Sigmoid colon (tissue), 7 donors: ENCODE measurements around the gene BRIP1. TPM values are rescaled to one million over a fixed set of nuclear protein-coding genes. Genes with fewer than 3 reads are reported as not detected.

Source experiments
- DNase-seq: peaks from one replicate; pipeline ENCODE4 v3.0.0-alpha.2; 2019
- H3K27ac ChIP-seq, 4 donors: fragments of 200-600 bp; sonication (generic); one replicate each; pipeline ENCODE4 v1.5.1; 2016 to 2019; ENCODE audit warnings: mild to moderate bottlenecking in 1 of 4
- H3K27me3 ChIP-seq, 3 donors: fragments of 200-600 bp; sonication (generic); one replicate each; pipeline ENCODE4 v1.5.1; 2019; ENCODE audit warnings: mild to moderate bottlenecking in 1 of 3
- H3K36me3 ChIP-seq, 4 donors: fragments of 200-600 bp; sonication (generic); one replicate each; pipeline ENCODE4 v1.5.1; 2016 to 2019
- H3K4me1 ChIP-seq, 4 donors: fragments of 200-600 bp; sonication (generic); one replicate each; pipeline ENCODE4 v1.5.1; 2017 to 2019
- H3K4me3 ChIP-seq, 4 donors: fragments of 200-600 bp; sonication (generic); one replicate each; pipeline ENCODE4 v1.5.1; 2017 to 2019; ENCODE audit warnings: mild to moderate bottlenecking in 2 of 4, moderate library complexity in 1 of 4
- H3K9me3 ChIP-seq, 4 donors: fragments of 200-600 bp in 3 of 4; sonication (generic) in 3 of 4; one replicate each; pipeline versions ENCODE4 v1.5.1 to v1.6.1; 2013 to 2019
- EP300 ChIP-seq, 4 donors: sonication (generic); formaldehyde crosslinking; IDR thresholded peaks; one replicate each; pipeline ENCODE4 v1.6.1; 2017; ENCODE audit warnings: antibody characterized with exemption in 4 of 4
- POLR2A ChIP-seq, 2 donors: fragments of 450-650 bp; IDR thresholded peaks; one replicate each; pipeline ENCODE4 v1.6.1; 2016; ENCODE audit warnings: antibody characterized with exemption in 2 of 2, mild to moderate bottlenecking in 2 of 2, moderate library complexity in 2 of 2
- POLR2AphosphoS5 ChIP-seq, 4 donors: sonication (generic); formaldehyde crosslinking; IDR thresholded peaks; one replicate each; pipeline ENCODE4 v1.6.1; 2017; ENCODE audit warnings: antibody characterized with exemption in 4 of 4
- WGBS, 2 donors: extraction: QIAGEN DNeasy Blood & Tissue Kit; methylation state at CpG; one replicate each; pipeline ENCODE4 v1.1.7; 2013; 5-methylcytosine and 5-hydroxymethylcytosine counted together
- intact Hi-C: fragments of 100-400 bp; cut with DNase I; formaldehyde crosslinking; loops from one replicate; pipeline ENCODE4 v1.15.1; 2023
- polyA plus RNA-seq, 3 donors: library from polyadenylated mRNA; stranded (reverse); fragments of 200-250 nt; gene quantifications; one replicate each; pipeline ENCODE4 v1.2.3, GENCODE V29; 2013
- total RNA-seq, 4 donors: library from RNA; depleted of rRNA; stranded (reverse); fragments of >200 nt; gene quantifications; one replicate each; pipeline ENCODE4 v1.1.0, GENCODE V29; 2016
- TF ChIP-seq, protein P1 (sequence below), 4 experiments: fragments of 450-650 bp in 3 of 4; fragments of 200-600 bp in 1 of 4; IDR thresholded peaks; one replicate each; pipeline ENCODE4 v1.5.1; 2016 to 2019; ENCODE audit warnings: antibody characterized with exemption in 4 of 4, mild to moderate bottlenecking in 3 of 4, moderate library complexity in 2 of 4
- donor health status: healthy with polysubstance abuse.
- donor health status: Bipolar disorder and iron deficiency.
- donor health status: healthy.

BRIP1 gene
- total and polyA plus RNA-seq, 7 donors, result under 0.01 to 1.5 (median 0.41) TPM; not detected in 1

DNA sequence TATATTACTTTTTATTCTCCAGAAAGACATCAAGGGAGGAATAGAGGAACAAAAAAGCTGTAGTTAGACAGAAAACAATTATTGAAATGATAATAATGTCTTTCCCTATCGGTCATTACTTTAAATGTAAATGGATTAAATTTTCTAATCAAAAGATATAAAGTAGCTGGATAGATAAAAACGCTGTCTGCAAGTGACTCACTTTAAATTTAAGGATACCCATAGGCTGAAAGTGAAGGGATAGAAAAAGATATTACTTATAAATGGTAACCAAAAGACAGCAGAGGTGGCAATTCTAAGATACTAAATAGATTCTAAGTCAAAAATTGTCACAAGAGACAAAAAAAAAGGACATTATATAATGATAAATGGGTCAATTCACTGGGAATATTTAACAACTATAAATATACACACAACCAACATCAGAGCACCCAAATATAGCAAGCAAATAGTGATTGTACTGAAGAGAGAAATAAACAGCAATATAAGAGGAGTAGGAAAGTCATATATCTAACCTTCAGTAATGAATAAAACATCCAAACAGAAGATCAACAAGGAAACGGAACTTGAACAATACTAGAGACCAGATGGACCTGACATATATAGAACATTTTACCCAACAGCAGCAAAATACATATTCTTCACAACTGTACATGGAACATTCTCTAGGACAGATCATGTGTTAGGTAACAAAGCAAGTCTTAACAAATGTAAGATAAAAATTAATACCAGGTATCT, 116.9 kb downstream of the BRIP1 start:
- Histone ChIP-seq H3K27me3 (no peaks in the 10 kb centered on the region), H3K4me1 (no peaks in the 10 kb centered on the region), H3K27ac (no peak overlapping the region), H3K9me3 (no peaks in the 10 kb centered on the region), H3K4me3 (no peak overlapping the region), H3K36me3 (no peaks in the 10 kb centered on the region)
- no peak for DNase-seq
- intact Hi-C loops, result no loop called here
- TF ChIP-seq POLR2AphosphoS5 (IDR thresholded peaks at IDR 0.05) (no peak), POLR2A (IDR thresholded peaks at IDR 0.05) (no peak), EP300 (IDR thresholded peaks at IDR 0.05) (no peak)
- TF ChIP-seq, protein P1, sequence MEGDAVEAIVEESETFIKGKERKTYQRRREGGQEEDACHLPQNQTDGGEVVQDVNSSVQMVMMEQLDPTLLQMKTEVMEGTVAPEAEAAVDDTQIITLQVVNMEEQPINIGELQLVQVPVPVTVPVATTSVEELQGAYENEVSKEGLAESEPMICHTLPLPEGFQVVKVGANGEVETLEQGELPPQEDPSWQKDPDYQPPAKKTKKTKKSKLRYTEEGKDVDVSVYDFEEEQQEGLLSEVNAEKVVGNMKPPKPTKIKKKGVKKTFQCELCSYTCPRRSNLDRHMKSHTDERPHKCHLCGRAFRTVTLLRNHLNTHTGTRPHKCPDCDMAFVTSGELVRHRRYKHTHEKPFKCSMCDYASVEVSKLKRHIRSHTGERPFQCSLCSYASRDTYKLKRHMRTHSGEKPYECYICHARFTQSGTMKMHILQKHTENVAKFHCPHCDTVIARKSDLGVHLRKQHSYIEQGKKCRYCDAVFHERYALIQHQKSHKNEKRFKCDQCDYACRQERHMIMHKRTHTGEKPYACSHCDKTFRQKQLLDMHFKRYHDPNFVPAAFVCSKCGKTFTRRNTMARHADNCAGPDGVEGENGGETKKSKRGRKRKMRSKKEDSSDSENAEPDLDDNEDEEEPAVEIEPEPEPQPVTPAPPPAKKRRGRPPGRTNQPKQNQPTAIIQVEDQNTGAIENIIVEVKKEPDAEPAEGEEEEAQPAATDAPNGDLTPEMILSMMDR (IDR thresholded peaks at IDR 0.05), result no peak
- 96% methylated on average over 3 of the region's 3 CpGs for WGBS, 2 donors

DNA sequence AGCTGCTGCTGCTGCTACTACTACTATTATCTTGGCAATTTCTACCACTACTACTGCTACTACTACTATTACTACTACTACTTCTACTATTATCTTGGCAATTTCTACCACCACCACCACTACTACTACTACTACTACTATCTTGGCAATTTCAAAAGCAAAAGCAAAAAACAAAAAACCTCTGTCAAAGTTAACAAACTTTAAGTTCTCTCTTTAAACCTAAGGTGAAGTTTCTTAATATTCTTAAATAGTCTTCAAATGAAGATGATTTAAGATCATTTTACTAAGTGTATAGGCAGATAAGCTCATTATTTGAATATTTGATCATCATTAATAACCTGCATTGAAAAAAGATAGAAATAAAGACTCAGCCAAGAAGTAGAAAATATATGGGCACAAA, 118.5 kb downstream of the BRIP1 start:
- Histone ChIP-seq H3K4me1 (no peaks in the 10 kb centered on the region), H3K9me3 (peaks cover 0 to 3% (median 0%) of the 10 kb centered on the region in 4 donors), H3K4me3 (no peak overlapping the region), H3K27ac (no peak overlapping the region), H3K27me3 (no peaks in the 10 kb centered on the region), H3K36me3 (no peaks in the 10 kb centered on the region)
- no peak for DNase-seq
- TF ChIP-seq POLR2A (IDR thresholded peaks at IDR 0.05) (no peak), EP300 (IDR thresholded peaks at IDR 0.05) (no peak), POLR2AphosphoS5 (IDR thresholded peaks at IDR 0.05) (no peak)
- TF ChIP-seq, protein P1 (IDR thresholded peaks at IDR 0.05), result no peak
- intact Hi-C loops, result no loop called here

DNA sequence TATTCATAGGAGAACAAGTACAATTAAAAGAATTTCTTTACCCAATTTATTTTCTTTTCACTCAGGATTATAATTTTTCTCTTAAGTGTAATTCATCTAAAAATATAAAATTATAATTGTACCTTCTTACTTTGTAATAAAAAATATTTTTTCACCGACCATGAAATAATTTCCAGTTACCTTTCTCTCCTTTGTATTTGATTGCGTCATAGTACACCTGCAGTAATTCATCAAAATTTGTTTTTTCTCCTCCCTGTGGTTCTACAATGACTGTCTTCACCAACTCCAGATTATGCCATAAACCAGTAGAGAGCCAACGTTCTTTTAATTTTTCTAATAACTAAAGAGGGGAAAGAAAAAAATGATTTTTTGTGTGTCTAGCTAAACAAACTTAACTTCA, 119.1 kb downstream of the BRIP1 start:
- no peak for TF ChIP-seq POLR2A (IDR thresholded peaks at IDR 0.05)
- no peak for TF ChIP-seq EP300 (IDR thresholded peaks at IDR 0.05)
- TF ChIP-seq POLR2AphosphoS5 (IDR thresholded peaks at IDR 0.05), result no peak
- TF ChIP-seq, protein P1 (IDR thresholded peaks at IDR 0.05), result no peak
- Histone ChIP-seq H3K36me3 (no peaks in the 10 kb centered on the region), H3K4me3 (no peak overlapping the region), H3K27ac (no peak overlapping the region), H3K27me3 (no peaks in the 10 kb centered on the region), H3K4me1 (no peaks in the 10 kb centered on the region), H3K9me3 (peaks cover 0 to 3% (median 0%) of the 10 kb centered on the region in 4 donors)
- intact Hi-C loops, result no loop called here
- WGBS, 2 donors, result 96 to 99% methylated on average over 3 of the region's 3 CpGs
- no peak for DNase-seq

DNA sequence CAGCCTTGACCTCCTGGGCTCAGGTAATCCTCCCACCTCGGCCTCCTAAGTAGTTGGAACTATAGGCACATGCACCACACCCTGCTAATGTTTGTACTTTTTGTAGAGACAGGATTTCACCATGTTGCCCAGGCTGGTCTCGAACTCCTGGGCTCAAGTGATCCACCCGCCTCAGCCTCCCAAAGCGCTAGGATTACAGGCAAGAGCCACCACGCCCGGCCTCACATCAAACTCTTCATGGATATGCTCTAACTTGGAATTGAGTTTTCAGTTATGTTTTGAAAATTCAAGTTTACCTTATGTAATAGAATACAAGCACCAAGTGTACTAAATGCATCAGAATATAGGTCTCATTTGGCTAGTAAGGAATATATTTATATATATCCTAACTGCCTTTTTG, 119.6 kb downstream of the BRIP1 start:
- Histone ChIP-seq H3K27me3 (no peaks in the 10 kb centered on the region), H3K4me1 (no peaks in the 10 kb centered on the region), H3K9me3 (peaks cover 0 to 3% (median 0%) of the 10 kb centered on the region in 4 donors), H3K4me3 (no peak overlapping the region), H3K27ac (no peak overlapping the region), H3K36me3 (no peaks in the 10 kb centered on the region)
- WGBS, 2 donors, result 96 to 98% methylated on average over 6 of the region's 6 CpGs
- DNase-seq, result no peak
- TF ChIP-seq EP300 (IDR thresholded peaks at IDR 0.05), result no peak
- TF ChIP-seq, protein P1 (IDR thresholded peaks at IDR 0.05), result no peak
- TF ChIP-seq POLR2A (IDR thresholded peaks at IDR 0.05), result no peak
- TF ChIP-seq POLR2AphosphoS5 (IDR thresholded peaks at IDR 0.05), result no peak
- intact Hi-C loops, result no loop called here

DNA sequence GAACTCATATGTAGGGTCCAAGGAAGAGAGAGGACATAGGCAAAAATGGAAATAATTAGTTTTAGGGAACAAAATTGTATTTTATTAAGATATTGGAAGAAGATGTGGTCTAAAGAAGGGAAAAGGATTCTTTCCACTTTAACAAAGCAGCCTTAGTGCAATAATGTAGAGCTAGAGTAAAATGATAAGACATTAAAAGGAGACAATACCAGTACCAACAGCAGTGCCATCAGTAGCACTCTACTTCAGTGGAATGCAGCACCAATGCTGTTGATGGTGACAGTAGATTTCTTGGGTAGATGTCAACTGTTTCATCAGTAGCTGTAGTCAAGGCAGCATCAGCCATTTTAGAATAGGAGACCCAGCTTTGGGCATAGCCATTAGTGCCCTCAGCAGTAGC, 124.3 kb downstream of the BRIP1 start:
- Histone ChIP-seq H3K4me1 (no peaks in the 10 kb centered on the region), H3K4me3 (no peak overlapping the region), H3K36me3 (no peaks in the 10 kb centered on the region), H3K27me3 (no peaks in the 10 kb centered on the region), H3K9me3 (peaks cover 0 to 3% (median 1%) of the 10 kb centered on the region in 4 donors), H3K27ac (no peak overlapping the region)
- intact Hi-C loops, result no loop called here
- DNase-seq, result no peak
- TF ChIP-seq EP300 (IDR thresholded peaks at IDR 0.05) (no peak), POLR2AphosphoS5 (IDR thresholded peaks at IDR 0.05) (no peak), POLR2A (IDR thresholded peaks at IDR 0.05) (no peak)
- TF ChIP-seq, protein P1 (IDR thresholded peaks at IDR 0.05), result no peak
